ENCODE measurements around the gene BCL2L1. TPM values are rescaled to one million over a fixed set of nuclear protein-coding genes. Genes with fewer than 3 reads are reported as not detected.

Gene BCL2L1
- polyA plus RNA-seq, 4 donors: 75.2 to 87.9 (median 85.4) TPM

- no peak for DNase-seq (ENCODE audit: low read depth in 4 of 4, low spot score in 3 of 4)
Observed at GRCh38 chr20:31695849-31696804, 26.5 kb downstream of the BCL2L1 start.

GRCh38 chr20:31694842-31695593 is 27.6 kb downstream of the BCL2L1 start:
- no peak for DNase-seq (ENCODE audit: low read depth in 4 of 4, low spot score in 3 of 4)

GRCh38 chr20:31693987-31694661 is 28.5 kb downstream of the BCL2L1 start:
- DNase-seq (ENCODE audit: low read depth in 4 of 4, low spot score in 3 of 4): no peak

- no peak for DNase-seq (ENCODE audit: low read depth in 4 of 4, low spot score in 3 of 4)
Observed at GRCh38 chr20:31693402-31693801, 29.3 kb downstream of the BCL2L1 start.

GRCh38 chr20:31691646-31692275 is 30.9 kb downstream of the BCL2L1 start:
- DNase-seq (ENCODE audit: low read depth in 4 of 4, low spot score in 3 of 4): no peak

GRCh38 chr20:31690124-31690666 is 32.5 kb downstream of the BCL2L1 start:
- DNase-seq (ENCODE audit: low read depth in 4 of 4, low spot score in 3 of 4): no peak

GRCh38 chr20:31689141-31689540 is 33.5 kb downstream of the BCL2L1 start:
- DNase-seq (ENCODE audit: low read depth in 4 of 4, low spot score in 3 of 4): no peak

- no peak for DNase-seq (ENCODE audit: low read depth in 4 of 4, low spot score in 3 of 4)
Observed at GRCh38 chr20:31687777-31688176, 34.9 kb downstream of the BCL2L1 start.

GRCh38 chr20:31685853-31686643 is 36.6 kb downstream of the BCL2L1 start:
- DNase-seq (ENCODE audit: low read depth in 4 of 4, low spot score in 3 of 4): no peak

GRCh38 chr20:31684153-31685015 is 38.3 kb downstream of the BCL2L1 start:
- DNase-seq (ENCODE audit: low read depth in 4 of 4, low spot score in 3 of 4): no peak

GRCh38 chr20:31682927-31683326 is 39.7 kb downstream of the BCL2L1 start:
- no peak for DNase-seq (ENCODE audit: low read depth in 4 of 4, low spot score in 3 of 4)

- DNase-seq (ENCODE audit: low read depth in 4 of 4, low spot score in 3 of 4): no peak
Observed at GRCh38 chr20:31682352-31682751, 40.3 kb downstream of the BCL2L1 start.

GRCh38 chr20:31681769-31682168 is 40.9 kb downstream of the BCL2L1 start:
- no peak for DNase-seq (ENCODE audit: low read depth in 4 of 4, low spot score in 3 of 4)

GRCh38 chr20:31681128-31681727 is 41.4 kb downstream of the BCL2L1 start:
- no peak for DNase-seq (ENCODE audit: low read depth in 4 of 4, low spot score in 3 of 4)

GRCh38 chr20:31680286-31681127 is 42.2 kb downstream of the BCL2L1 start:
- no peak for DNase-seq (ENCODE audit: low read depth in 4 of 4, low spot score in 3 of 4)

GRCh38 chr20:31679357-31680285 is 43.0 kb downstream of the BCL2L1 start:
- no peak for DNase-seq (ENCODE audit: low read depth in 4 of 4, low spot score in 3 of 4)

Data from right renal pelvis (tissue), 4 donors.